ENCODE measurements around the gene RGS3. TPM values are rescaled to one million over a fixed set of nuclear protein-coding genes. Genes with fewer than 3 reads are reported as not detected.

Gene RGS3
- total RNA-seq, 1 donor from 2014 or later = 92.5 TPM

DNA sequence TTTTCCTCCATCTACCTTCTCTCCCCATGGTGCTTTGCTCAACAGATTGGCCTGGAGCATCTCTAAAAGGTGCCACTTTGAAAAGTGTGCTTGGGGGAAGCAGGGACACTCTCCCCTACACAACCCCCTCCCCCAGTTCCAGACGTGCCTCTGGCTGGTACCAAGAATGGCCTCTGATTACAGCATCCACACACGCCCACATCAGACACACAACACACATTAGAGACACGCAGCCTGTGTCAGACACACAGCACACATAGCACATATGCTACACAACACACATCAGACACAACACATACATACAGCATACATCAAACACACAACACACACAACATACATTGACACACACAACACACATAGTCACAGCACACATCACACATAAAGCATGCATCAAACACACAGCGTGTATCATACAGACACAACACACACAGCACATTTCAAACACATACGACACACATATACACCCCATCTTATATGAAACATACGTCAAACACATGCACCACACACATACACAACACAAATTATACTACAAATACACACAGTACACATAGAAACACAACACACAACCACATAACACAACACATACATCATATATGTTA is 150.4 kb downstream of the RGS3 start:
- H3K79me2 ChIP-seq (ENCODE audit: insufficient read depth, low read length) = no peaks in the 10 kb centered on the region
- Mint-ChIP-seq H3K9me3 (ENCODE audit: unreplicated experiment) (no peaks in the 10 kb centered on the region), H3K27ac (ENCODE audit: unreplicated experiment) (no peak overlapping the region), H3K27me3 (ENCODE audit: low read depth, unreplicated experiment) (peaks cover 2% of the 10 kb centered on the region), H3K4me3 (ENCODE audit: unreplicated experiment) (no peak overlapping the region), H3K4me1 (ENCODE audit: low read depth, unreplicated experiment) (peaks cover 44% of the 10 kb centered on the region), H3K36me3 (ENCODE audit: low read depth, unreplicated experiment) (no peaks in the 10 kb centered on the region)
- FAIRE-seq = peak; percentile 54
- H3K27ac ChIP-seq (ENCODE audit: low read depth, low read length) = no peak overlapping the region
- H3K4me3 ChIP-seq (ENCODE audit: insufficient read depth, low read depth, low read length) = no peak overlapping the region
- TF ChIP-seq, protein P1, sequence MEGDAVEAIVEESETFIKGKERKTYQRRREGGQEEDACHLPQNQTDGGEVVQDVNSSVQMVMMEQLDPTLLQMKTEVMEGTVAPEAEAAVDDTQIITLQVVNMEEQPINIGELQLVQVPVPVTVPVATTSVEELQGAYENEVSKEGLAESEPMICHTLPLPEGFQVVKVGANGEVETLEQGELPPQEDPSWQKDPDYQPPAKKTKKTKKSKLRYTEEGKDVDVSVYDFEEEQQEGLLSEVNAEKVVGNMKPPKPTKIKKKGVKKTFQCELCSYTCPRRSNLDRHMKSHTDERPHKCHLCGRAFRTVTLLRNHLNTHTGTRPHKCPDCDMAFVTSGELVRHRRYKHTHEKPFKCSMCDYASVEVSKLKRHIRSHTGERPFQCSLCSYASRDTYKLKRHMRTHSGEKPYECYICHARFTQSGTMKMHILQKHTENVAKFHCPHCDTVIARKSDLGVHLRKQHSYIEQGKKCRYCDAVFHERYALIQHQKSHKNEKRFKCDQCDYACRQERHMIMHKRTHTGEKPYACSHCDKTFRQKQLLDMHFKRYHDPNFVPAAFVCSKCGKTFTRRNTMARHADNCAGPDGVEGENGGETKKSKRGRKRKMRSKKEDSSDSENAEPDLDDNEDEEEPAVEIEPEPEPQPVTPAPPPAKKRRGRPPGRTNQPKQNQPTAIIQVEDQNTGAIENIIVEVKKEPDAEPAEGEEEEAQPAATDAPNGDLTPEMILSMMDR (IDR thresholded peaks at IDR 0.05; ENCODE audit: insufficient read depth, low read depth, low read length) = no peak
- no peak for TF ChIP-seq EZH2 (IDR thresholded peaks at IDR 0.05; ENCODE audit: insufficient read depth, low read length)
- H3K9ac ChIP-seq (ENCODE audit: low read length) = no peak overlapping the region
- no peak overlapping the region for H3K4me2 ChIP-seq (ENCODE audit: low read length)
- no peak for DNase-seq (ENCODE audit: low read depth)
- no peaks in the 10 kb centered on the region for H3K27me3 ChIP-seq (ENCODE audit: insufficient read depth, low read length)
- H3K36me3 ChIP-seq (ENCODE audit: insufficient read depth, low read length) = no peaks in the 10 kb centered on the region
- no peaks in the 10 kb centered on the region for H4K20me1 ChIP-seq (ENCODE audit: insufficient read depth, low read length)
- peaks cover 27% of the 10 kb centered on the region for H3K4me1 ChIP-seq (ENCODE audit: insufficient read depth, low read length)
- H2AFZ ChIP-seq (ENCODE audit: low read depth, low read length) = no peak overlapping the region
- H3K9me3 ChIP-seq (ENCODE audit: insufficient read depth, low read depth, low read length) = no peaks in the 10 kb centered on the region

DNA sequence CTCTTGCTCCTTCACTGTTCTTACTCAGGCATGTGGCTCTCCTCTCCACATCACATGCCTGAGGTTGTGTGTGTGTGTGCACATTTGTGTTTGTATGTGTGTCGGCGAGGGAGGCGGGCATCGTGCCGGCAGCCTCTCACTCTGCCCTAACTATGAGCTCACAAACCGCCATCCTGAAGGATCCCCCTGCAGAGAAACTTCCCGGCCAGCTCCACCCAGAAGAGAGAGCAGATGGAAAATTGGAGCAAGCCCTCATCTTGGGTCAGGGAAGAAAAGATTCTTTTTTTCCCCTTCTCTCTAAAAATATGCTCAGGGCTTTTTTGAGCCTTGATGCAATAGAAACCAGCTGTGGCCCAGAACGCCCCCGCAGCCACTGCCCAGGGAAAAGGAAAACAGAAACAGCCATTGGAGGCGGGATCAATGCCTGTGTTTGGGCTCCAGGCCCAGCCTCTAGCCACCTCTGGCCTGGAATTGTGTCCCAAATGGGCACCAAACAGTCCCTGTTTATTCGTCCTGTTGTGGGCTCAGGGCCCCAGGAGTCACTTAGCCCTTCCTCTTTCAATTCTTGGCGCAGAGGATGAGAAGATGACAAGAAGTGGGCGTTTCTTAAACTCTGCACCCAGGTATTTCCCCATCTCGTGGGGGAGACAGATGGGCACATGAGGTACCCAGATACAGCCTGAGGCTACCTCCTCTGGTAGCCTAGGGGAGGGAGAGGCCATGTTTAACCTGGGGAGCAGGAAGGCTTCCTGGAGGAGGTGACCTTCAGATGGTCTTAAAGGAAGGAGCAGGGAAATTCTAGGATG is 151.5 kb downstream of the RGS3 start:
- Histone ChIP-seq H2AFZ (ENCODE audit: low read depth, low read length) (peak overlapping the region; percentile 52), H3K4me1 (ENCODE audit: insufficient read depth, low read length) (peaks cover 31% of the 10 kb centered on the region), H3K4me2 (ENCODE audit: low read length) (peak overlapping the region; percentile 65), H3K36me3 (ENCODE audit: insufficient read depth, low read length) (no peaks in the 10 kb centered on the region), H3K79me2 (ENCODE audit: insufficient read depth, low read length) (peaks cover 7% of the 10 kb centered on the region), H3K27ac (ENCODE audit: low read depth, low read length) (peak overlapping the region; percentile 71), H3K4me3 (ENCODE audit: insufficient read depth, low read depth, low read length) (no peak overlapping the region), H3K27me3 (ENCODE audit: insufficient read depth, low read length) (no peaks in the 10 kb centered on the region), H3K9ac (ENCODE audit: low read length) (peak overlapping the region; percentile 44), H4K20me1 (ENCODE audit: insufficient read depth, low read length) (no peaks in the 10 kb centered on the region), H3K9me3 (ENCODE audit: insufficient read depth, low read depth, low read length) (no peaks in the 10 kb centered on the region)
- DNase-seq (ENCODE audit: low read depth) = peak; percentile 84
- peaks cover 2% of the 10 kb centered on the region for H3K27me3 Mint-ChIP-seq (ENCODE audit: low read depth, unreplicated experiment)
- H3K4me3 Mint-ChIP-seq (ENCODE audit: unreplicated experiment) = no peak overlapping the region
- no peak overlapping the region for H3K27ac Mint-ChIP-seq (ENCODE audit: unreplicated experiment)
- H3K4me1 Mint-ChIP-seq (ENCODE audit: low read depth, unreplicated experiment) = peaks cover 47% of the 10 kb centered on the region
- H3K36me3 Mint-ChIP-seq (ENCODE audit: low read depth, unreplicated experiment) = no peaks in the 10 kb centered on the region
- FAIRE-seq = no peak
- H3K9me3 Mint-ChIP-seq (ENCODE audit: unreplicated experiment) = no peaks in the 10 kb centered on the region
- TF ChIP-seq, protein P1 (IDR thresholded peaks at IDR 0.05; ENCODE audit: insufficient read depth, low read depth, low read length) = no peak
- no peak for TF ChIP-seq EZH2 (IDR thresholded peaks at IDR 0.05; ENCODE audit: insufficient read depth, low read length)

DNA sequence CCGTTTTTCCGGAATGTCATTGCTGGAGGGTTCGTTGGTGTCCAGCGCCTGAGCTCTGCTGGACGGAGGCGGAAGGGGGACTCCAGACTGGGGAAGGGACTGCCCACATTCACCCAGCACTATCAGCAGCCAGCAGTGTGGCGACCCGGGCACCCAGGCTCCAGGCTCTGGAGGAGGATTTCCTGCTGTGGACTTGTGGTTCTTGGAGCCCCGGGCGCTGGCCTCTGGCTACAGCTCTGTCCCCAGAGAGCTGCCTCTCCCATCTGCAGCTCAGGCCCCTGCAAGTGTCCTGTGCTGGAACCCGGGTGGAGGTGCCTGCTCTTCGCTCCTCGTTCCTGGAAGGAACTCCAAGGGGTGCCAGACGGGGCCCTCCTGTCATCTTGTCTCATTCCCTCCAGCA is 152.6 kb downstream of the RGS3 start:
- Mint-ChIP-seq H3K27me3 (ENCODE audit: low read depth, unreplicated experiment) (peaks cover 2% of the 10 kb centered on the region), H3K4me1 (ENCODE audit: low read depth, unreplicated experiment) (peaks cover 50% of the 10 kb centered on the region), H3K36me3 (ENCODE audit: low read depth, unreplicated experiment) (no peaks in the 10 kb centered on the region), H3K9me3 (ENCODE audit: unreplicated experiment) (no peaks in the 10 kb centered on the region), H3K4me3 (ENCODE audit: unreplicated experiment) (no peak overlapping the region), H3K27ac (ENCODE audit: unreplicated experiment) (no peak overlapping the region)
- no peak for TF ChIP-seq EZH2 (IDR thresholded peaks at IDR 0.05; ENCODE audit: insufficient read depth, low read length)
- TF ChIP-seq, protein P1 (IDR thresholded peaks at IDR 0.05; ENCODE audit: insufficient read depth, low read depth, low read length) = no peak
- H3K4me2 ChIP-seq (ENCODE audit: low read length) = no peak overlapping the region
- no peak for DNase-seq (ENCODE audit: low read depth)
- peak overlapping the region; percentile 22 for H2AFZ ChIP-seq (ENCODE audit: low read depth, low read length)
- no peaks in the 10 kb centered on the region for H3K36me3 ChIP-seq (ENCODE audit: insufficient read depth, low read length)
- no peak for FAIRE-seq
- H3K27ac ChIP-seq (ENCODE audit: low read depth, low read length) = no peak overlapping the region
- peaks cover 7% of the 10 kb centered on the region for H3K79me2 ChIP-seq (ENCODE audit: insufficient read depth, low read length)
- H3K4me3 ChIP-seq (ENCODE audit: insufficient read depth, low read depth, low read length) = no peak overlapping the region
- peaks cover 42% of the 10 kb centered on the region for H3K4me1 ChIP-seq (ENCODE audit: insufficient read depth, low read length)
- H3K9ac ChIP-seq (ENCODE audit: low read length) = no peak overlapping the region
- H3K9me3 ChIP-seq (ENCODE audit: insufficient read depth, low read depth, low read length) = no peaks in the 10 kb centered on the region
- no peaks in the 10 kb centered on the region for H4K20me1 ChIP-seq (ENCODE audit: insufficient read depth, low read length)
- no peaks in the 10 kb centered on the region for H3K27me3 ChIP-seq (ENCODE audit: insufficient read depth, low read length)

Measured in astrocyte (in vitro differentiated cells and primary cell).